ENCODE results near the gene ZDHHC7.

DNA sequence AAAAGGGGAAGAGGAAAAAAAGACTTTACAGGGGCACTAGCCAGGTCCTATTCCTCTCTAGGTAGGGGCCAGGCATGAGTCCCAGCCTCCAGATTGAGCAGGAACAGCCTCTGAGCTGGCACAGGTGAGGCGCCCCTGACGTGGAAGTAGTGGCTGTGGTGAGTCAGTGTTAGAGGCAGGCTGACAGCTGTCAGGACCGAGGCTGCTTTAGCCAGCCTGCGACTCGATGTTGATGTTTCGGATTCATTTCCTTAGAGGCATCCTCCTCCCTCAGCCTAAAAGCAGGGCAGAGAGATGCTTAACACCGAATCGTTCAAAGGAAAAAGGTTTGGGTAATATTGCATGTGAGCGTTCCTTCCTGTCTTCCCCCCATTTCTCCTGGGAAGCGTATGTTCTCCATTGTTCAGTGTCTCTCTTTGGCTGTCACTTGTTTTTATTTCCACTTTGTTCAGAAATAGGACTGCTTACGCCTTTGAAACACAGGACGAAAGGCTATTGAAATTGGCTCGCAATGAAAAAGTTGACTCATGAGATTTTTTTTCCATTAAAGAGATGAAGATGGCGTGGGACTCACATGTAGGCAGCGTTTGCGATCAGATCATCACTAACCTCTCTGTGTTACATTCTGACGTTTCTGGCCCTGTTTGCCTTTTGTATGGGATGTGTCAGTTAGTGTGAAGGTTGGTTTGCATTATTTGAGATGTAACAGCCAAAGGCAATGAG is 17.5 kb upstream of the ZDHHC7 start:
- TF ChIP-seq EZH2 (IDR thresholded peaks at IDR 0.05; ENCODE audit: borderline replicate concordance, low read length) (no peak), CTCF (IDR thresholded peaks at IDR 0.05; ENCODE audit: low read length) (no peak)

Measured in OCI-LY1 (cell line).